Neural cell (in vitro differentiated cells): Measurements from ENCODE around the gene MST1.

Experiments
- CTCF ChIP-seq: fragments of 450-650 bp; IDR thresholded peaks from 2 replicates; pipeline ENCODE4 v1.5.1; 2014; ENCODE audit warnings: antibody characterized with exemption, mild to moderate bottlenecking, moderate library complexity; ENCODE audit not compliant: poor library complexity, severe bottlenecking
- EP300 ChIP-seq: fragments of 450-650 bp; conservative IDR thresholded peaks from 2 replicates; pipeline ENCODE4 v1.6.1; 2014; ENCODE audit warnings: antibody characterized with exemption, mild to moderate bottlenecking, moderate library complexity; ENCODE audit not compliant: poor library complexity, severe bottlenecking
- EZH2 ChIP-seq: fragments of 200-600, 300-800 bp; shearing (Covaris generic), sonication (generic); IDR thresholded peaks from 2 replicates; pipeline ENCODE4 v1.6.1; 2014; ENCODE audit warnings: antibody characterized with exemption, low read length, borderline replicate concordance, mild to moderate bottlenecking; ENCODE audit not compliant: insufficient read depth, poor library complexity, severe bottlenecking
- POLR2AphosphoS5 ChIP-seq: IDR thresholded peaks from 2 replicates; pipeline ENCODE4 v1.6.1; 2012
- RAD21 ChIP-seq: fragments of 450-650 bp; conservative IDR thresholded peaks from 2 replicates; pipeline ENCODE4 v1.6.1; 2014; ENCODE audit warnings: antibody characterized with exemption, mild to moderate bottlenecking, moderate library complexity
- REST ChIP-seq: IDR thresholded peaks from 2 replicates; pipeline ENCODE4 v1.6.1; 2012; ENCODE audit warnings: borderline replicate concordance

- TF ChIP-seq EZH2 = no peak
- no peak for TF ChIP-seq CTCF
- no peak for TF ChIP-seq REST
- TF ChIP-seq RAD21 = no peak
- TF ChIP-seq EP300 = no peak
- no peak for TF ChIP-seq POLR2AphosphoS5
Observed at GRCh38 chr3:49657208-49657915, 31.9 kb downstream of the MST1 start.
